ENCODE results near the gene ADAMTSL4.

ADAMTSL4 gene

DNA sequence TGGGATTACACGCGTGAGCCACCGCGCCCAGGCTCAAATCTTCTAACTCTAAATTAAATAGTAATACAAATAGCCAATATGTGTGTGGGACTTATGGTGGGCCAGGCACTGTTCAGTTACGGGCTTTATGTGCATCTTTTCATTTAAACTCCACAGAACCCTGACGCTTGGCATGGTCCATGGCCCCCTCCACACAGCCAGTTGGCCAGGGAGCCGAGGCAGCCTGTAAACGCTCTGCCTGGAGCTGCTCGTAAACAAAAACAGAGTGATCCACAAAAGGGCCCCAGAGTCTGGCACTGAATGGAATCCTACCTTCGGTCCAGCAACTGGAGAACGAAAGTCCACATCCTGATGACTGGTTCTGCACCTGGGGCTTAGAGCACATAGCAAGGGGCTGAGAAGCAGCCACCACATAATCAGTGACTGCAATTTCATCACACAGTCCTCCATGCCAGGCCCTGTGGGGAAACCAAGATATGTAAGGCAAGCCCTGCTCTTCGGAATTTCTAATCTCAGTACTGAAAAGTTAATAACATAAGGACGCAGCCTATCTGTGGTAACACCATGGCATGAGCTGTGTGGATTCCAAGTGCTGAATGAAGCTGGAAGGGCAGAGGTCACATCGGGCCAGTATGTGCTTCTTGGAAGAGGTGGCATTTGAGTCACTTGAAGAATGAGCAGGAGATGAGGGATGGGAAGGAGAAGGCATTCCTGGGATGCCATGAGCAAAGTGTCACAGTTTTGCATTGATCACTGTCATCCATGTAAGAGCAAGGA, 13.5 kb upstream of the ADAMTSL4 start:
- no peak for DNase-seq (ENCODE audit: low spot score)

DNA sequence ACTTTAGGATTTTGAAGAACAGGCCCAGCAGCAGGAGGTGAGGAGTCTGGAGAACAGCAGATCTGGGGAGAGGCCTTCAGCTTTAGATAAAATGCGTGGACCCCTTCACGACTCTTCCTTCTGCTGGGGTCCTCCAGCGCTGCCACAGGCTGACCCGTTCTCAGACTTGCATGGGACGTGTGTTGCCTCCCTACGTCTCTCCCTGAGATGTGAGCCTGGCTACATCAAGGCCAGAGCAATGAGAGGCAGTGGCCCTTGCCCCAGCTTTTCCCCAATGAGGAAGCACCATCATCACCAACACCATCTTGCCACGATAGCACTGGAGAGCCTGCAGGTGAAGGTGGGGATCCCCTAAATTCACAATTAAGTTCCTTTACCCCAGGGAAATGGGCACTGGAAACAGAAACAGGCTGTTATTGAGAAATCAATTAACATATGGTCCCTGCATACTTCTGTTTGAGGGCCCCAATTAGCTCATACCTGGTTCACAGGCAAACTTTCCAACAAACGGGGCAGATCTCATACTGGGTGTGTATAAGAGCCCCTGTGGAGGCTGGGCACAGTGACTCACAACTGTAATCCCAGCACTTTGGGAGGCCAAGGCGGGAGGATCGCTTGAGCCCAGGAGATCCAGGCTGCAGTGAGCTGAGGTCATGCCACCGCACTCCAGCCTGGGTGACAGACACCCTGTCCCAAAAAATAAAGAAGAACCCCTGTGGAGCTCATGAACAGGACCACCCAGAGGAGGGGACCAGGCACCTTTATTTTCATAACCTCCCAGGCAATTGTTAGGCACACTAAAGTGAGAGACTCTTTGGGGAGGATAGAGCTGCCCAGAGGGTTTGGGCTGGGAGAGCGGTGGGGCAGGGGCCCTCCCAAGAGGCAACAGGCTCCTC, 12.1 kb upstream of the ADAMTSL4 start:
- DNase-seq (ENCODE audit: low spot score), result no peak

DNA sequence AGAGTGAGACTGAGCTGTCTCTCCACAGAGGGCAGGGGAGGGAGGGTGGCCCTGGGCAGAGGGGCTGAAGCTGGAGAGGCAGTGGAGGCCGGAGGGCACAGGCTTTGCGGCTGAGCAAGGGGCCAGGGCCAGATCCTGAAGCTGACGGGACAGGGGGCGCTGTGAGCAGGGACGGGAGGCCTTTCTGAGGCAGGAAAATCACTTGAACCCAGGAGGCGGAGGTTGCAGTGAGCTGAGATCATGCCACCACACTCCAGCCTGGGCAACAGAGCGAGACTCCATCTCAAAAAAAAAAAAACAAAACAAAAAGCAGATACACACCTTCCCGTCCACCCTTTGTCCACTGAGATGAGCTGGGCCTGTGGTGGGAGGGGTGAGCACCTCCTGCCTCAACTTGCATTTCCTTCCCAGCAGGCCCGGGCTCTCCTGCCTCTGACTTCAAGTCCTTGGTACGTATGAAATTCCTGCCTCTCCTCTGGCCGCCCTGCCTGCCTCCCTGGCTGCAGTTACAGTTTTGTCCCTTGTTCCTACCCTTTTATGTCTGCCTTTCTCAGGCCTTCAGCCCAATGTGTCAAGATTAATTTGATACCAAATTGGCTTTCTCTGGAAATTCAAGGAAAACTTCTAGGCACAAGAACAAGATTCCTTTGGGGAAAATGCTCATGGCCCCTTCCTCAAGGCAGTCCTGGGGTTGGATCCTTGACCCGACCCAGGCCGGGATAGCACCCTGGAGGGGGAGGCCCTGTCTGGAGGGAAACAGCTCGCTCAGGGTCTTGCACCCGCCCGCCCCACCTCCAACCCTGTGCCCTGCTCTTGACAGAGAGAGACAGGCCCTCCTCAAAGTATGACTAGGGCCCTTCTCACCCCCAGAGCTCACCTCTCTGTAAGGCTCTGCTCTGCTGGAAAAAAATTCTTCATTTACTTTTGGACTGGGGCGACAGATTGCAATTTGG, 11.2 kb upstream of the ADAMTSL4 start:
- DNase-seq (ENCODE audit: low spot score), result no peak

DNA sequence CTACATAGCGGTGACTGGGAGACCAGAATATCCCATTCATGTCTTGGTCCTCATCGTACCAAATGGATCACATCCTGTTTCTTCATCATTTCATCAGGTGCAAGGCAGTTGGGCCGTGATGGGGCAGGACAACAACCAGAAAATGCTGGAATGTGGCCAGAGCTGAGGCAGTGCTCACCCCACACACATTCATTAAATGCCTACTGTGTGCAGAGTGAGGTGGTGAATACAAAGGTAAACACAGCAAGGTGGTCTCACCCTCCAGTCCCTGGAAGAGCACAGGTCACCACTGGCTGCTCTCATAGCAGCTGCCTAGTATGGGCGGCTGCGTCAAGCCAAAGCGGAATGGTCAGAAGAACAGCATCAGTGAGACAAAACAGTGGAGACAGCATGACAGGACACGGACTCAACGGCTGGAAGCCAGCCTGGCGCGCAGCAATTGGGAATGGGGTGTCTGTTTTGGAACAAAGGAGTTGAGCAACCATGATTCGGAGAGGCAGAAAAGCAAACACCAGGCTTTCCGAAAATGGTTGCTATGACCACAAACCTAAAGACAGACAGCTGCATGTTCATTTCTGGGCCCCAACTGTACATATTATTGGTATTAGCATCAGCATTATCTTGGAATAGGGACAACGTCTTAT, 5.6 kb upstream of the ADAMTSL4 start:
- no peak for DNase-seq (ENCODE audit: low spot score)

DNA sequence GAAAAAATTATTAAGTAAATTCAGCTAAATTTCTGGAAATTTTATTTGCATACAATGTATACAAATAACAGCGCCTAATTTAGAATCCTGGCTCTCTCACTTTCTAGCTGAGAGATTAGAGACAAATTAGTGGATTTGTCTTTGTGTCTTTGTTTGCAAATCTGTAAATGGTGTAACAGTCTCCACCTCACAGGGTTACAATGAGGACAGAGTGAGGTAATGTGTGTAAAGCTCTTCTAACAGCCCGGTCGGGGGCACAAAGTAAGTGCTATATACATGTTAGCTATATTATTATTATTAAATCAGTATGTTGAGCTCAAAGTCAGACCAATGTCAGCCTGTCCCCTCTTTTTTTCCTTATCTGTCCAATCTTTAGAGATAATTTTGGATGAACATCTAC, 5.0 kb upstream of the ADAMTSL4 start:
- no peak for DNase-seq (ENCODE audit: low spot score)

DNA sequence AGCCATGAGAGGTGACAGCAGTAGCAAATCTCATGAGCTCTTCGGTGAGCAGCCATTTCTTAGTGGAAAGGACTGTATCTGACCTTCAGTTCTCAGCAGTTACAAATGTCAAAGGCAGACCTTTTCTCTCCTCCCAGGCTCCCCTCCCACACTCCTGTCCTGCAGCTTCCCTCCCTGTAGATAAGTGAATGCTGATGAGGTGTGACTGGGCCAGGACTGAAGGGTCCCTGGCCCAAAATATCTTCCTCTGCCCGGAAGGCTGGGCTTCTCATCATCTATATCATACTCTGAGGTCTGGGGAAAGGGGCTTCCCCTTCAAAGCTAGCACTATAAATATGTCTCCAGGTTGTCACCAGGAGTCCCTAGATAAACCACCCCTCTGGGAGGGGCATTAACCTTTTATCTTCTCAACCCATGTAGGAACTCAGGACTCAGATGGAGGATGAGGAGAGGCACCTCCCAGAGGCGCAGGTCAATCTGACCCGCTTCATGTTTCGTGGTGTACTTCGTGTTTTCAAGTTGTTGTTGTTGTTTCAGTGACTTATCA, 3.6 kb upstream of the ADAMTSL4 start:
- no peak for DNase-seq (ENCODE audit: low spot score)

DNA sequence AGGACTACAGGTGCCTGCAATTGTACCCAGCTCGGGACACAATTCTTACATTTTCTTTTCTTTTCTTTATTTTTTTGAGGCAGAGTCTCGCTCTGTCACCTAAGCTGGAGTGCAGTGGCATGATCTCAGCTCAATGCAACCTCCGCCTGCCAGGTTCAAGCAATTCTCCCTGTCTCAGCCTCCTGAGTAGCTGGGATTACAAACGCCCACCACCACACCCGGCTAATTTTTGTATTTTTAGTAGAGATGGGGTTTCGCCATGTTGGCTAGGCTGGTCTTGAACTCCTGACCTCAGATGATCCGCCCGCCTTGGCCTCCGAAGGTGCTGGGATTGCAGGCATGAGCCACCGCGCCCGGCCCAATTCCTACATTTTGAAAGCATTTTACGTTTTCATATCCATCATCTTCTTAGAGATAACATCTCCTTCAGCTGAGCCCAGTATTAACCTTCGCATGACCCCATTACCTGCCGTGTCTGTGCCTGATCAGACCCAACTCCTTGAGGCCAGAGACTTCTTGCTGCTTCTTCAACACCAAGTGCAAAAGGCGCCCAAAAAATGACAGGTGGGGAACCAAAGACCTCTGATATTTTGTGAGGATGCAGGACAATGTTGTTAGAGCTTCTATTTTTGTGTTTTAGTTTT, 2.8 kb upstream of the ADAMTSL4 start:
- DNase-seq (ENCODE audit: low spot score), result no peak

DNA sequence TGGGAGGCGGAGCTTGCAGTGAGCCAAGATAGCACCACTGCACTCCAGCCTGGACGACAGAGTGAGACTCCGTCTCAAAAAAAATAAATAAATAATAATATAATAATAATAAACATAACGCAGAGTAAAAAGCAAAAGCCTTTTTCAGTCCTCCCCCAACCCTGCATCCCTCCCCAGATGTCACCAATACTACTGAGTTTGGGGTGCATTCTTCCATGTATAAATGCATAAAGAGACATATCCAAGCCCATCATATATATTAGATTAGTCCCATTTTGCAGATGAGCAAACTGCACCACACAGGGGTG, 930 bp upstream of the ADAMTSL4 start:
- no peak for DNase-seq (ENCODE audit: low spot score)

DNA sequence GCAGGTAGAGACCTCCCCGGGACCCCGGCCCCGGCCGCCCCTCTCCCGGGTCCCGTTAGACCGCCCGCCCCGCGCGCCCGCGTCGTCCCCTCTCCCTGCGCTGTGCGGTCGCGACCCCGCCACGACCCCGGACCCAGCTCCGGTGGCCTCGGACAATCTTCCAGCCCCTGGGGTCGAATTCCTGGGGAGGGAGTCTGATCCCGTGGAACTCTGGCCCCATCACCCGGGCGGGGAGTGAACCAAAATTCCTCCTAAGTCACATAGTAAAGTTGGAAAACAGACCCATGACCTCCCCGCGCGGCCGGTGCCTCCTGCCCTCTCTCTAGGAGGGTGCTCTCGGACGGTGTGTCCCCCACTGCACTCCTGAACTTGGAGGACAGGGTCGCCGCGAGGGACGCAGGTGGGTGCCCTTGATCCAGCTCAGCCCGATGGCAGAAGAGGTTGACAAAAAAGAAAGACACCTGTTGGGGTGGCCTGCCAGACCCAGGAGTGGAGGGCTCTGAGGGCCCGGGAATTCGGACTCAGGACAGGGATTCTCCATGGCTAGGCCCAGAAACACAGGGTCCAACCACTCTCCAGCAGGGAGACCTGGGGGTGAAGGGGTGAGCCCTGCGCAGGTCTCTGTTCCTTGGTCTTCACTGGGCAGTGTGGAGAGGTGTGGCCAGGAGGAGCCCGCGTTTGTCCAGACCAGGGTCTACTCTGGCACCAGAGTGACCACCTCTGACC, 451 bp downstream of the ADAMTSL4 start:
- no peak for DNase-seq (ENCODE audit: low spot score)

DNA sequence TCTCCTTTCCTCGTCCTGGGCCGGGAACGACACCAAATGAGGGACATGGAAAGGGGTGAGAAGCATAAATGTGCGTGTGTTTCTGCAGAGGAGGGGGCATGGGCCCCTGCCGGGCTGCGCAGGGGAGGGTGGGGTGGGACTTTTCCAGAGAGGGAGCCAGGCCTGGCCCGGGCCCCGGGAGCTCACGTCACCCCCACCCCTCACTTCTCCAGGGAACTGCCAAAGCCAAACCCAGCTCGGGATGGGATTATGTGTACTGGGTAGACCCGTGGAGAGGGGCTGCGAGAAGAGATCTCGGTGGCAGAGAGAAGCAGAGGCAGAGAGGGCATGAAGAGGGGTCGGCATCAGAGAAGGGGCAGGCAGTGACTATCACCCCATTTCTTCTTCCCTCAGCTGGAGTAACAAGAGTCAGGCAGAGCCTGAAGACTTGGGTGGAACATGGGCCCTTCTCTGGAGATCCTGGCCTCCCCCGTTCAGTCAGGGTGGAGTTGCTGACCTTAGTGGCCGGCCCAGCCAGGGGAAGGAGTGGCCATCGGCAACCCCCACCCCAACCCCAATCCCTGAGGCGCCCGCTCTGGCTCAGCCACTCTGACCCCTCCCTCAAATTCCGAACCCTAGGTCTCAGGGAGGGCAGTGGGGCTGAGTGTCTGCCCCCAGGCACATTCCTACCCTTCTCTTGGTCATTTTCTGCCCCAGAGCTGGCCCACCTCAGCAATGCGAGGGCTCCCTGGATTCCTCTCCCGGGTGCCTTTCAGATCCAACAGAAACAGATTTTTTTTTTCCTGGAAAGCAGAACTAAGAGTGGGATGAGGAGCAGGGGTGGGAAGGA, 1.2 kb downstream of the ADAMTSL4 start:
- DNase-seq (ENCODE audit: low spot score), result no peak

DNA sequence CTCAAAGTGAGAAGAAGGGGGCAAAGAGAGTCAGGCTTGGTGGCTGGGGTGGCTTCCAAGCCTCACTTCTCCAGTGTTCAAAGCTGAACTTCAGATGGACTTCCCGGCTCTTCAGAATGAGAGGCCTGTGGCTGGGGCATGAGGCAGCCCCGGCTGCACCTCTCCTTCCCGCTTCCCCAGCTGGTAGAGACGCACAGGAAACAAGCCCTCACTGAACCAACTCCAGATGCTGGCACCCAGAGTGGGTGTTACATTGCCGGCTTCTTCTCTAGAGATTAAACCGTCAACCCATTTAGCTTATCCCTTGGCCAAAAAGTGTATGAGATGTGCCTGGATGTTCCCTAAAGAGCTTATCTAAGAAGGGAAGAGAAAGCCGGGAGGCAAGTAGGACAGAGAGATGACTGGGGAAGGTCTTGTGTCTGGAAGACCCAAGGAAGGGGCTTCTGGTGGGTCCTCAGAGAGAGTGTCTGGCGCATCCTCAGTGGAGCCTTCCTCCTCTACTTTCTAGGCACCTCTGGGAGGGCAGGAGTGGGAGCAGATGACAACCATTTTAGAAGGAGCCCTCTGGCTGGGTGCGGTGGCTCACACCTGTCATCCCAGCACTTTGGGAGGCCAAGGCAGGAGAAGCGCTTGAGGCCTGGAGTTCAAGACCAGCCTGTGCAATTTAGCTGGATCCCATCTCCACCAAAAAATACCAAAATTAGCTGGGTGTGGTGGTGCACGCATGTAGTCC, 2.0 kb downstream of the ADAMTSL4 start:
- DNase-seq (ENCODE audit: low spot score), result no peak

DNA sequence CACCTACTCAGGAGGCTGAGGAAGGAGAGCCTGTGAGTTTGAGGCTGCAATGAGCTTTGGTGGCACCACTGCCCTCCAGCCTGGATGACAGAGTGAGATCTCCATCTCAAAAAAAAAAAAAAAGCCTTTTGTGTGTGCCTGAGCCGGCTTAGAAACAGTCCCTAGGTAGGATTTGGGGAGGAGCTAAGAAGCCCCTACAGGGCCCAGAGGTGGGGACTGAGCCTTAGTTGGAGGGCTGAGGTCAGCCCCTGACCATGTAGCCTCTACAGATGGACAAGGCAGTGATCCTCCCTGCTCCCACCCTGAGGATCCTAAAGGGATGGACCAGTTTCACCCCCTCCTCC, 2.5 kb downstream of the ADAMTSL4 start:
- no peak for DNase-seq (ENCODE audit: low spot score)

DNA sequence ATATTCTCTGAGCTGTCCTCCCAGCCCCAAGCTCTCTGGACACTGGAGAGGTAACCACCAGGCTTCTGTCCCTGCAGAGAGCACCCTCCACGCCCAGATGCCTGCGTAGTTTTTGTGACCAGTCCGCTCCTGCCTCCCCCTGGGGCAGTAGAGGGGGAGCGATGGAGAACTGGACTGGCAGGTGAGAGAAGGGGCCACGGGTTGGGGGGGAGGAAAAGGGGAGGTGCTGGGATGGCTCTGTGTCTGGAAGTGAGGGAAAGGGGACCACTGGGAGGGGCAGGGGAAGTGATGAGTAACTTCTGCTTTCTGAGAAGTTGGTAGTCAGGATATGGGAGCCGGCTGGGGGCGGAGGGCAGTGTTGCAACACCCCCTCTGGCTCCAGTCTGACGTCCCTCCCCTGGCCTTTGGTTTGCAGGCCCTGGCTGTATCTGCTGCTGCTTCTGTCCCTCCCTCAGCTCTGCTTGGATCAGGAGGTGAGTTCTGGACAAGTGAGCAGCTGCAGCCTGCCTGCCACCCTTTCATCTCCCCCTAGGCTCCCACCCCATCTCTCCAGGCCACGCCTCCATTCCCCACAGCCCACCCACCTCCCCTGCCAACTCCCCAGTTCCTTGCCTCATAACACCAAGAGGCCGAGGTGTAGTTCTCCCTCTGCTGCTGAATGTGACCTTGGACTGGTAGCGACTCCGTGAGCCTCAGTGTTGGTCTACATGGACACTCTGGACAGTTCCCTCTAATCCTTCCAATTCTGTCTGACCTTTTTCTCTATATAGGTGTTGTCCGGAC, 3.1 kb downstream of the ADAMTSL4 start:
- DNase-seq (ENCODE audit: low spot score), result no peak

DNA sequence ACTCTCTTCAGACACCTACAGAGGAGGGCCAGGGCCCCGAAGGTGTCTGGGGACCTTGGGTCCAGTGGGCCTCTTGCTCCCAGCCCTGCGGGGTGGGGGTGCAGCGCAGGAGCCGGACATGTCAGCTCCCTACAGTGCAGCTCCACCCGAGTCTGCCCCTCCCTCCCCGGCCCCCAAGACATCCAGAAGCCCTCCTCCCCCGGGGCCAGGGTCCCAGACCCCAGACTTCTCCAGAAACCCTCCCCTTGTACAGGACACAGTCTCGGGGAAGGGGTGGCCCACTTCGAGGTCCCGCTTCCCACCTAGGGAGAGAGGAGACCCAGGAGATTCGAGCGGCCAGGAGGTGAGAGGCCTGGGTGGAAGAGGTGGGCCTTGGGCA, 3.7 kb downstream of the ADAMTSL4 start:
- no peak for DNase-seq (ENCODE audit: low spot score)

DNA sequence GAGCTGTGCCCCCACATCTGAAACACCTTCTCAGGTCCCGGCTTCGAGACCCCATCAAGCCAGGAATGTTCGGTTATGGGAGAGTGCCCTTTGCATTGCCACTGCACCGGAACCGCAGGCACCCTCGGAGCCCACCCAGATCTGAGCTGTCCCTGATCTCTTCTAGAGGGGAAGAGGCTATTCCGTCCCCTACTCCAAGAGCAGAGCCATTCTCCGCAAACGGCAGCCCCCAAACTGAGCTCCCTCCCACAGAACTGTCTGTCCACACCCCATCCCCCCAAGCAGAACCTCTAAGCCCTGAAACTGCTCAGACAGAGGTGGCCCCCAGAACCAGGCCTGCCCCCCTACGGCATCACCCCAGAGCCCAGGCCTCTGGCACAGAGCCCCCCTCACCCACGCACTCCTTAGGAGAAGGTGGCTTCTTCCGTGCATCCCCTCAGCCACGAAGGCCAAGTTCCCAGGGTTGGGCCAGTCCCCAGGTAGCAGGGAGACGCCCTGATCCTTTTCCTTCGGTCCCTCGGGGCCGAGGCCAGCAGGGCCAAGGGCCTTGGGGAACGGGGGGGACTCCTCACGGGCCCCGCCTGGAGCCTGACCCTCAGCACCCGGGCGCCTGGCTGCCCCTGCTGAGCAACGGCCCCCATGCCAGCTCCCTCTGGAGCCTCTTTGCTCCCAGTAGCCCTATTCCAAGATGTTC, 4.3 kb downstream of the ADAMTSL4 start:
- no peak for DNase-seq (ENCODE audit: low spot score)

DNA sequence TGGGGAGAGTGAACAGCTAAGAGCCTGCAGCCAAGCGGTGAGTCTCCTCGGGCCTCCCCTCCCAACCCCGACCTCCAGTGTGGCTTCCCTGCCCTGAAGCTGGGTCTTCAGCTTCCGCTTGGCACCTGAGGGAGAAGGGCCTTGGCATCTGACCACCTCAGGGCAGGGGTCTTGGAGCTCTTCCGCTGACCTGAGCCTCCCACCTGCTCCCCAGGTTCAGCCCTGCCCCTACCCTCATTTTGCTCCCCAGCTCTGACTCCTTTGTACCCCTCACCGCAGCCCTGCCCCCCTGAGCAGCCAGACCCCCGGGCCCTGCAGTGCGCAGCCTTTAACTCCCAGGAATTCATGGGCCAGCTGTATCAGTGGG, 4.9 kb downstream of the ADAMTSL4 start:
- no peak for DNase-seq (ENCODE audit: low spot score)

DNA sequence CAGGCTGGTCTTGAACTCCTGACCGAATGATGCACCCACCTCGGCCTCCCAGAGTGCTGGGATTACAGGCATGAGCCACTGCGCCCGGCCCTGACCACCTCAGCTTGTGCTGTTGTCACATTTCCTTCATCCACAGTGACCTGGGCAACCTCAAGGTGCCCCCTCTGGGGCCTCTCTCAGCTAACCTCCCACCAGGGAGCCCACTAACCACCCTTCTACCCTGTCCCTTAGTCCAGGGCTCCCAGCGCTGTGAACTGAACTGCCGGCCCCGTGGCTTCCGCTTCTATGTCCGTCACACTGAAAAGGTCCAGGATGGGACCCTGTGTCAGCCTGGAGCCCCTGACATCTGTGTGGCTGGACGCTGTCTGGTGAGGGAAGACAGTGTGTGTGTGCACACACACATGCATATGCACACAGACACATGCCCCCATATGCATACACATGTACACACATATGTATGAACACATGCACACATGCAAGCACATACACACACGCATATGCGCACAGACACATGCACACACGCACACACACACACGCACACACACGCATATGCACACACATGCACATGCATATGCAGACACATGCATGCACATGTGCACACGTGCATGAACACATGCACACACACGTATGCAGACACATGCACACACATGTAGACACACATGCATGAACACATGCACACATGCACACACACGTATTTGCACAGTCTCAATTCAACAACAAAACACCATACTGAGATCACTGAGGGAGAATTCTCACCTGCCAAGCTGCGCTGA, 6.2 kb downstream of the ADAMTSL4 start:
- DNase-seq (ENCODE audit: low spot score), result no peak

Measured in CD4-positive, alpha-beta T cell treated with Interleukin-15 for 4 hours (primary cell).